Inflammatory macrophage treated with lipopolysaccharide for 4 hours (primary cell): Measurements from ENCODE around the gene AK8.

Experiments
- DNase-seq: peaks from one replicate; pipeline ENCODE4 v3.0.0-alpha.2; 2020

AK8 gene

GRCh38 chr9:132857616-132858342 is 20.3 kb downstream of the AK8 start:
- no peak for DNase-seq

GRCh38 chr9:132857031-132857430 is 21.1 kb downstream of the AK8 start:
- no peak for DNase-seq

GRCh38 chr9:132855904-132856303 is 22.2 kb downstream of the AK8 start:
- no peak for DNase-seq

- no peak for DNase-seq
Measured at GRCh38 chr9:132854832-132855231, 23.3 kb downstream of the AK8 start.

- DNase-seq = no peak
Measured at GRCh38 chr9:132853482-132853881, 24.6 kb downstream of the AK8 start.

GRCh38 chr9:132849185-132849706 is 28.8 kb downstream of the AK8 start:
- no peak for DNase-seq

- DNase-seq = no peak
Measured at GRCh38 chr9:132846918-132847515, 31.1 kb downstream of the AK8 start.

- no peak for DNase-seq
Measured at GRCh38 chr9:132846109-132846917, 31.8 kb downstream of the AK8 start.

GRCh38 chr9:132842124-132843044 is 35.7 kb downstream of the AK8 start:
- no peak for DNase-seq

GRCh38 chr9:132840980-132841379 is 37.1 kb downstream of the AK8 start:
- DNase-seq = no peak

- DNase-seq = no peak
Measured at GRCh38 chr9:132838291-132838690, 39.8 kb downstream of the AK8 start.

GRCh38 chr9:132837501-132838286 is 40.4 kb downstream of the AK8 start:
- DNase-seq = no peak

- no peak for DNase-seq
Measured at GRCh38 chr9:132834343-132834742, 43.7 kb downstream of the AK8 start.

- no peak for DNase-seq
Measured at GRCh38 chr9:132833550-132834121, 44.4 kb downstream of the AK8 start.

GRCh38 chr9:132832171-132832881 is 45.8 kb downstream of the AK8 start:
- DNase-seq = no peak

GRCh38 chr9:132828201-132828770 is 49.8 kb downstream of the AK8 start:
- no peak for DNase-seq

GRCh38 chr9:132827366-132827765 is 50.7 kb downstream of the AK8 start:
- no peak for DNase-seq

GRCh38 chr9:132826621-132827365 is 51.3 kb downstream of the AK8 start:
- DNase-seq = no peak

GRCh38 chr9:132826131-132826530 is 52.0 kb downstream of the AK8 start:
- DNase-seq = no peak

GRCh38 chr9:132825430-132825829 is 52.7 kb downstream of the AK8 start:
- no peak for DNase-seq
